Ishikawa (cell line): ENCODE measurements around the gene KLK15.
A peak's percentile ranks its signal among the peaks of the same experiment; 100 is the strongest.

Experiments
- CEBPB ChIP-seq: IDR thresholded peaks from 2 replicates; pipeline ENCODE4 v1.6.1; 2012
- CREB1 ChIP-seq: IDR thresholded peaks from 2 replicates; pipeline ENCODE4 v1.6.1; 2012; ENCODE audit warnings: low read depth
- EGR1 ChIP-seq: IDR thresholded peaks from 2 replicates; pipeline ENCODE4 v1.6.1; 2012
- EP300 ChIP-seq: IDR thresholded peaks from 2 replicates; pipeline ENCODE4 v1.6.1; 2012; ENCODE audit warnings: borderline replicate concordance
- FOXM1 ChIP-seq: IDR thresholded peaks from 2 replicates; pipeline ENCODE4 v1.6.1; 2012; ENCODE audit warnings: low read depth, borderline replicate concordance
- NFIC ChIP-seq: IDR thresholded peaks from 2 replicates; pipeline ENCODE4 v1.6.1; 2012
- RAD21 ChIP-seq: IDR thresholded peaks from 2 replicates; pipeline ENCODE4 v1.6.1; 2012; ENCODE audit warnings: low read depth
- TAF1 ChIP-seq: IDR thresholded peaks from 2 replicates; pipeline ENCODE4 v1.6.1; 2012; ENCODE audit warnings: low read depth, mild to moderate bottlenecking
- TCF12 ChIP-seq: IDR thresholded peaks from 2 replicates; pipeline ENCODE4 v1.6.1; 2012; ENCODE audit warnings: low read depth
- TEAD4 ChIP-seq: IDR thresholded peaks from 2 replicates; pipeline ENCODE4 v1.6.1; 2012
- USF1 ChIP-seq: IDR thresholded peaks from 2 replicates; pipeline ENCODE4 v1.6.1; 2012
- YY1 ChIP-seq: IDR thresholded peaks from 2 replicates; pipeline ENCODE4 v1.6.1; 2012; ENCODE audit warnings: low read depth
- ZBTB7A ChIP-seq: IDR thresholded peaks from 2 replicates; pipeline ENCODE4 v1.6.1; 2012; ENCODE audit warnings: low read depth
- TF ChIP-seq, protein P1 (sequence below): IDR thresholded peaks from 2 replicates; pipeline ENCODE4 v1.6.1; 2012; ENCODE audit warnings: low read depth, mild to moderate bottlenecking
- TF ChIP-seq, protein P2 (sequence below): IDR thresholded peaks from 2 replicates; pipeline ENCODE4 v1.6.1; 2012

KLK15 gene

DNA sequence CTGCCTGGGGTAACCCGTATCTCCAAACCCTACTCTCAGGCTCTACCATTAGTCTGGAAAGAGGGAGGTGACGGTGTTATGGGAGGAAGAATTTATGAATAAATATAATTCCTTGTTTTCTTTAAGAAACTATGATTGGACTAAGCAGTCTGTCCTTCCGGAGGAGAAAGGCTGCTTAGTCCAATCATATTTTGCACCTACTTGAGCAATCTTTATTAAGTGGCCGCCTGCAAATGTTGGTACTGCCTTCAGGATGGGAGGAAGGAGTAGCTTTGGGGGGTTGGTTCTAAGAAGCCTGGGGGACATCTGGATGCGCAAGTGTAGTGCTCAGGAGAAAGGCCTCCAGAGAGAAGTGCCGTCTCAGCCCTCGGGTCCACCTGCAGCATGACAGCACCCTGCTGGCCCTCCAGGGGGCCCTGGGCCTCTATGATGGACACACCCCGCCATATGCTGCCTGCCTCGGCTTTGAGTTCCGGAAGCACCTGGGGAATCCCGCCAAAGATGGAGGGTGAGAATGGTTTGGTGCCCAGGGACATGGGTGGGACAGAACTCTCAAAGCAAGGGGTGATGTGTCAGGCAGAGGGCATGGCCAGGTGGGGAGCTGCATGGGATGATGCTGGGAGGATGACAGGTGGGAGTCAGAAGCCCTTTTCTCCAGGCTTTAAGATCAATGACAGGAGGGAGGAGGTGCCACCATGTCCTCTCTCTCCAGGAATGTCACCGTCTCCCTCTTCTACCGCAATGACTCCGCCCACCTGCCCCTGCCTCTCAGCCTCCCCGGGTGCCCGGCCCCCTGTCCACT lies 39.1 kb downstream of the KLK15 start:
- TF ChIP-seq TCF12 (peak; percentile 59), TAF1 (no peak), EP300 (peak; percentile 9; the same call in 1 of the 2 replicates), CREB1 (no peak), YY1 (peak; percentile 60; the same call in 1 of the 2 replicates)
- TF ChIP-seq, protein P1, sequence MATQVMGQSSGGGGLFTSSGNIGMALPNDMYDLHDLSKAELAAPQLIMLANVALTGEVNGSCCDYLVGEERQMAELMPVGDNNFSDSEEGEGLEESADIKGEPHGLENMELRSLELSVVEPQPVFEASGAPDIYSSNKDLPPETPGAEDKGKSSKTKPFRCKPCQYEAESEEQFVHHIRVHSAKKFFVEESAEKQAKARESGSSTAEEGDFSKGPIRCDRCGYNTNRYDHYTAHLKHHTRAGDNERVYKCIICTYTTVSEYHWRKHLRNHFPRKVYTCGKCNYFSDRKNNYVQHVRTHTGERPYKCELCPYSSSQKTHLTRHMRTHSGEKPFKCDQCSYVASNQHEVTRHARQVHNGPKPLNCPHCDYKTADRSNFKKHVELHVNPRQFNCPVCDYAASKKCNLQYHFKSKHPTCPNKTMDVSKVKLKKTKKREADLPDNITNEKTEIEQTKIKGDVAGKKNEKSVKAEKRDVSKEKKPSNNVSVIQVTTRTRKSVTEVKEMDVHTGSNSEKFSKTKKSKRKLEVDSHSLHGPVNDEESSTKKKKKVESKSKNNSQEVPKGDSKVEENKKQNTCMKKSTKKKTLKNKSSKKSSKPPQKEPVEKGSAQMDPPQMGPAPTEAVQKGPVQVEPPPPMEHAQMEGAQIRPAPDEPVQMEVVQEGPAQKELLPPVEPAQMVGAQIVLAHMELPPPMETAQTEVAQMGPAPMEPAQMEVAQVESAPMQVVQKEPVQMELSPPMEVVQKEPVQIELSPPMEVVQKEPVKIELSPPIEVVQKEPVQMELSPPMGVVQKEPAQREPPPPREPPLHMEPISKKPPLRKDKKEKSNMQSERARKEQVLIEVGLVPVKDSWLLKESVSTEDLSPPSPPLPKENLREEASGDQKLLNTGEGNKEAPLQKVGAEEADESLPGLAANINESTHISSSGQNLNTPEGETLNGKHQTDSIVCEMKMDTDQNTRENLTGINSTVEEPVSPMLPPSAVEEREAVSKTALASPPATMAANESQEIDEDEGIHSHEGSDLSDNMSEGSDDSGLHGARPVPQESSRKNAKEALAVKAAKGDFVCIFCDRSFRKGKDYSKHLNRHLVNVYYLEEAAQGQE = no peak

- TF ChIP-seq ZBTB7A = no peak
- peak; percentile 15; the same call in 1 of the 2 replicates for TF ChIP-seq TEAD4
- no peak for TF ChIP-seq EP300
- TF ChIP-seq CEBPB = no peak
- TF ChIP-seq, protein P1 = no peak
- TF ChIP-seq USF1 = no peak
Measured at GRCh38 chr19:50793558-50794065, 39.8 kb downstream of the KLK15 start.

DNA sequence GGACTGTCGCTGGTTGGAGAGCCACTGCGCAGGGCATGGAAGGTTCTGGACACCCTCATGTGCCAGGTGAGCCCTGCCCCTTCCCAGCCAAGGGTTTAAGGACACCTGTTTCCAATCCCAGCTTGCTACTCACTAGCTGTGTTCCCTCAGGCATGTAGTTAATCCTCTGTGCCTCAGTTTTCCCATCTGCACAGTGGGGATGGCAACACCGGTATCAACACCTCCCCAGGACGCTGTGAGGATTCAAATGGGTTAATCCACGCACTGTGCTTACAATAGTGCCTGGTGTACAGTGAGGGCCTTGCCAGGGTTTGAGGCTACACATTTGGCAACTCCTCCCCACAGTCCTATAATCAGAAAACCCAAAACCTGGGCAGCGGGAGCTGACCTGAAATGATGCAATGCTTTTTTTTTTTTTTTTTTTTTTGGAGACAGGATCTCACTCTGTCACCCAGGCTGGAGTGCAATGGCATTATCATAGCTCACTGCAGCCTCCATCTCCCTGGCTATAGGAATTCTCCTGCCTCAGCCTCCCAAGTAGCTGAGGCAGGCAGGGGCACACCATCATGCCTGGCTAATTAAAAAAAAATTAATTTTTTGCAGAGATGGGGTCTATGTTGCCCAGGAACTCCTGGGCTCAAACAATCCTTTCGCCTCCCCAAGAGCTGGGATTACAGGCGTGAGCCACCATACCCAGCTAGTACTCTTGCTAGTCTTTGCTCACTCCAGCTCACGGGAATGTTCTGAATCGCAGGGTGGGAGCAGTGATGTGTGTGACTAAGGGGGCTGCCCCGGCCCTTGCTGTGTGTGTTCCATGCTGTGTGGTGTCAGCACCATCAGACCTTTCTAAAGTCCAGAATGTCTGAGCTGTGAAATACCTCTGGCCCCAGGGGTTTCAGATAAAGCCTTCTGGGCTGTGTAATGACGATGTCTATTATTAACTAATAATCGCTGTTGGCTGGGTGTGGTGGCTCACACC lies 40.8 kb downstream of the KLK15 start:
- TF ChIP-seq CREB1 (no peak), ZBTB7A (no peak), CEBPB (no peak), YY1 (no peak), NFIC (no peak), USF1 (no peak), FOXM1 (no peak), TCF12 (no peak), TAF1 (no peak), RAD21 (no peak), TEAD4 (no peak)
- TF ChIP-seq, protein P2, sequence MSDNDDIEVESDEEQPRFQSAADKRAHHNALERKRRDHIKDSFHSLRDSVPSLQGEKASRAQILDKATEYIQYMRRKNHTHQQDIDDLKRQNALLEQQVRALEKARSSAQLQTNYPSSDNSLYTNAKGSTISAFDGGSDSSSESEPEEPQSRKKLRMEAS = no peak
- TF ChIP-seq, protein P1 = no peak

DNA sequence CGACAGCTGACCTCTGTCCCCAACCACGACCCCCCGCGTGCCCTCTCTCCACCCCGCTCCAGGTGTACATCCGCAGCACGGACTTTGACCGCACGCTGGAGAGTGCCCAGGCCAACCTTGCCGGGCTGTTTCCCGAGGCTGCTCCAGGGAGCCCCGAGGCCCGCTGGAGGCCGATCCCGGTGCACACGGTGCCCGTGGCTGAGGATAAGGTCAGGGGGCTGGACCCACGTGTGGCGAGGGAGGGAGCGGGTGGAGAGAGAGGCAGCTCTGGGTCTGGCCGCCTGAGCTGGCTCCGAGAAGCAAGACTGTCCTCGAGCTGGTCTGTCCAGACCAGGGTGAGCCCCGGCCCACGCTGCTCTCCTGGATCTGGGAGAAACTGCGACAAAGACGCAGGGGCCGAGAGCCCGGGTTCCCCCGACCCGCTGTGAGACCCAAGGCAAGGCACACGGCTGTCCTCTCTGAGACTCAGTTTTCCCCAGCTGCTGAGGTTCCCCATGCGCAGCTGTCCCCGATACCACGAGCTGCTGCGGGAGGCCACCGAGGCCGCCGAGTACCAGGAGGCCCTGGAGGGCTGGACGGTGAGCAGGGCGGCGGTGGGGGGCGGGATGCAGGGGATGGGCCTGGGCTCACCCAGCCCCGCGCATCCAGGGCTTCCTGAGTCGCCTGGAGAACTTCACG lies 41.6 kb downstream of the KLK15 start:
- TF ChIP-seq ZBTB7A (no peak), EP300 (no peak), TAF1 (no peak), TEAD4 (no peak), USF1 (no peak), YY1 (no peak), CREB1 (no peak), EGR1 (no peak), RAD21 (no peak), TCF12 (no peak), FOXM1 (no peak), NFIC (no peak), CEBPB (no peak)
- TF ChIP-seq, protein P2 = no peak
- TF ChIP-seq, protein P1 = no peak
